Neural cell (in vitro differentiated cells): ENCODE data around the gene ERBB4. TPM values are rescaled to one million over a fixed set of nuclear protein-coding genes. Genes with fewer than 3 reads are reported as not detected.

Experiments used
- H2AFZ ChIP-seq: fragments of 200-600, 300-800 bp; sonication (generic), shearing (Covaris generic); 2 replicates; pipeline ENCODE4 v1.6.0; 2014; ENCODE audit warnings: low read depth, mild to moderate bottlenecking, antibody characterized with exemption, low read length, moderate library complexity
- H3F3A ChIP-seq: fragments of 200-600 bp; shearing (Covaris generic); 2 replicates; pipeline ENCODE4 v1.6.1; 2016; ENCODE audit warnings: mild to moderate bottlenecking, moderate library complexity, mixed read lengths, antibody characterized with exemption, low read length; ENCODE audit not compliant: insufficient read depth, poor library complexity, severe bottlenecking
- H3K27ac ChIP-seq: fragments of 200-600, 300-800 bp; sonication (generic), shearing (Covaris generic); 2 replicates; pipeline ENCODE4 v1.5.1; 2014; ENCODE audit warnings: mild to moderate bottlenecking, low read length, moderate library complexity
- H3K27me3 ChIP-seq: fragments of 300-800, 200-600 bp; sonication (generic), shearing (Covaris generic); 2 replicates; pipeline ENCODE4 v1.6.0; 2014; ENCODE audit warnings: mild to moderate bottlenecking, low read depth, low read length, moderate library complexity; ENCODE audit not compliant: insufficient read depth
- H3K36me3 ChIP-seq: fragments of 300-800, 200-600 bp; sonication (generic), shearing (Covaris generic); 2 replicates; pipeline ENCODE4 v1.5.1; 2014; ENCODE audit warnings: mild to moderate bottlenecking, antibody characterized with exemption, low read length, moderate library complexity; ENCODE audit not compliant: insufficient read depth
- H3K4me2 ChIP-seq: fragments of 300-800, 200-600 bp; sonication (generic), shearing (Covaris generic); 2 replicates; pipeline ENCODE4 v1.6.0; 2014; ENCODE audit warnings: mild to moderate bottlenecking, low read length
- H3K4me3 ChIP-seq: fragments of 300-800, 200-600 bp; sonication (generic), shearing (Covaris generic); 2 replicates; pipeline ENCODE4 v1.5.1; 2014; ENCODE audit warnings: mild to moderate bottlenecking, low read length, moderate library complexity
- H3K79me2 ChIP-seq: fragments of 200-600 bp; shearing (Covaris generic); replicated peaks from 2 replicates; pipeline ENCODE4 v1.6.0; 2014; ENCODE audit warnings: mild to moderate bottlenecking, low read length, moderate library complexity; ENCODE audit not compliant: insufficient read depth
- H3K9ac ChIP-seq: fragments of 300-800, 200-600 bp; sonication (generic), shearing (Covaris generic); 2 replicates; pipeline ENCODE4 v1.6.1; 2016; ENCODE audit warnings: mild to moderate bottlenecking, low read length, mixed read lengths
- H3K9me2 ChIP-seq: fragments of 200-600 bp; shearing (Covaris generic); 2 replicates; pipeline ENCODE4 v1.6.1; 2016; ENCODE audit warnings: mild to moderate bottlenecking, low read length, mixed read lengths; ENCODE audit not compliant: insufficient read depth
- H3K9me3 ChIP-seq: fragments of 200-600, 300-800 bp; sonication (generic), shearing (Covaris generic); 2 replicates; pipeline ENCODE4 v1.6.1; 2016; ENCODE audit warnings: mild to moderate bottlenecking, mixed run types, low read length, moderate library complexity, mixed read lengths
- H4K20me1 ChIP-seq: fragments of 200-600 bp; shearing (Covaris generic); 2 replicates; pipeline ENCODE4 v1.6.1; 2016; ENCODE audit warnings: mild to moderate bottlenecking, mixed run types; ENCODE audit not compliant: insufficient read depth
- EP300 ChIP-seq: fragments of 450-650 bp; conservative IDR thresholded peaks from 2 replicates; pipeline ENCODE4 v1.6.1; 2014; ENCODE audit warnings: antibody characterized with exemption, mild to moderate bottlenecking, moderate library complexity; ENCODE audit not compliant: poor library complexity, severe bottlenecking
- EZH2 ChIP-seq: fragments of 200-600, 300-800 bp; shearing (Covaris generic), sonication (generic); IDR thresholded peaks from 2 replicates; pipeline ENCODE4 v1.6.1; 2014; ENCODE audit warnings: antibody characterized with exemption, low read length, borderline replicate concordance, mild to moderate bottlenecking; ENCODE audit not compliant: insufficient read depth, poor library complexity, severe bottlenecking
- MXI1 ChIP-seq: fragments of 450-650 bp; conservative IDR thresholded peaks from 2 replicates; pipeline ENCODE4 v1.6.1; 2014; ENCODE audit warnings: antibody characterized with exemption, mild to moderate bottlenecking; ENCODE audit not compliant: poor library complexity, severe bottlenecking
- POLR2AphosphoS5 ChIP-seq: IDR thresholded peaks from 2 replicates; pipeline ENCODE4 v1.6.1; 2012
- RAD21 ChIP-seq: fragments of 450-650 bp; conservative IDR thresholded peaks from 2 replicates; pipeline ENCODE4 v1.6.1; 2014; ENCODE audit warnings: antibody characterized with exemption, mild to moderate bottlenecking, moderate library complexity
- REST ChIP-seq: IDR thresholded peaks from 2 replicates; pipeline ENCODE4 v1.6.1; 2012; ENCODE audit warnings: borderline replicate concordance
- SMC3 ChIP-seq: fragments of 450-650 bp; conservative IDR thresholded peaks from 2 replicates; pipeline ENCODE4 v1.6.1; 2014; ENCODE audit warnings: antibody characterized with exemption, mild to moderate bottlenecking, moderate library complexity; ENCODE audit not compliant: poor library complexity
- TAF1 ChIP-seq: IDR thresholded peaks from 2 replicates; pipeline ENCODE4 v1.6.1; 2012; ENCODE audit warnings: low read depth
- polyA plus RNA-seq: library from polyadenylated mRNA; depleted of rRNA; stranded (reverse); fragments of >200 nt; gene quantifications from 2 replicates; pipeline ENCODE4 v1.2.3, GENCODE V29; 2014
- TF ChIP-seq, protein P1 (sequence below): fragments of 450-650 bp; IDR thresholded peaks from 2 replicates; pipeline ENCODE4 v1.5.1; 2014; ENCODE audit warnings: antibody characterized with exemption, mild to moderate bottlenecking, moderate library complexity; ENCODE audit not compliant: poor library complexity, severe bottlenecking

Gene ERBB4
- polyA plus RNA-seq, 1 donor from 2014 or later = 0.69 TPM

DNA sequence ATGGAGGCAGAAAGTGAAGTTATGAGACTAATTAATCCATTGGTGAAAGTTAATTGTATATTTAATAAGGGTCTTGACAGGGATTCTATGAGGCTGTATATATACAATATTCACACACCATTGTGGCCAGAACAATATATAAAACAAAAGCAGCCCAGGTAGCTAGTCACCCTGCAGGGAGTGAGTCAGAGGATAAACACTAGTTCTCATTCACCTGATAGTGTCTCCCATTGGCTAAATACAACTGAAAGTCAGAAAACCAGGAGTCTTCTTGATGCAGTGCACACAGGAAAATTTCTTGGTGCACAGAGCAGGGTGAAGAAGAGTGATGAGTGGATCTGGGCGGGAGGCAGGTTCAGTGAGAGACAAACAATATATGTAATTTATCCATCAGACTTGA is 465.2 kb downstream of the ERBB4 start:
- Histone ChIP-seq H3K4me3 (no peak overlapping the region), H3K9me3 (no peaks in the 10 kb centered on the region), H3K9ac (no peak overlapping the region), H3K27me3 (no peaks in the 10 kb centered on the region), H2AFZ (no peak overlapping the region), H3K36me3 (no peaks in the 10 kb centered on the region), H4K20me1 (no peaks in the 10 kb centered on the region), H3K4me2 (no peak overlapping the region), H3F3A (no peaks in the 10 kb centered on the region), H3K9me2 (no peaks in the 10 kb centered on the region), H3K27ac (no peak overlapping the region), H3K79me2 (no peaks in the 10 kb centered on the region)
- TF ChIP-seq, protein P1, sequence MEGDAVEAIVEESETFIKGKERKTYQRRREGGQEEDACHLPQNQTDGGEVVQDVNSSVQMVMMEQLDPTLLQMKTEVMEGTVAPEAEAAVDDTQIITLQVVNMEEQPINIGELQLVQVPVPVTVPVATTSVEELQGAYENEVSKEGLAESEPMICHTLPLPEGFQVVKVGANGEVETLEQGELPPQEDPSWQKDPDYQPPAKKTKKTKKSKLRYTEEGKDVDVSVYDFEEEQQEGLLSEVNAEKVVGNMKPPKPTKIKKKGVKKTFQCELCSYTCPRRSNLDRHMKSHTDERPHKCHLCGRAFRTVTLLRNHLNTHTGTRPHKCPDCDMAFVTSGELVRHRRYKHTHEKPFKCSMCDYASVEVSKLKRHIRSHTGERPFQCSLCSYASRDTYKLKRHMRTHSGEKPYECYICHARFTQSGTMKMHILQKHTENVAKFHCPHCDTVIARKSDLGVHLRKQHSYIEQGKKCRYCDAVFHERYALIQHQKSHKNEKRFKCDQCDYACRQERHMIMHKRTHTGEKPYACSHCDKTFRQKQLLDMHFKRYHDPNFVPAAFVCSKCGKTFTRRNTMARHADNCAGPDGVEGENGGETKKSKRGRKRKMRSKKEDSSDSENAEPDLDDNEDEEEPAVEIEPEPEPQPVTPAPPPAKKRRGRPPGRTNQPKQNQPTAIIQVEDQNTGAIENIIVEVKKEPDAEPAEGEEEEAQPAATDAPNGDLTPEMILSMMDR = no peak
- TF ChIP-seq EZH2 (no peak), TAF1 (no peak), REST (no peak), RAD21 (no peak), POLR2AphosphoS5 (no peak), SMC3 (no peak), EP300 (no peak), MXI1 (no peak)

GRCh38 chr2:212066546-212066945 is 472.1 kb downstream of the ERBB4 start:
- Histone ChIP-seq H3K4me2 (no peak overlapping the region), H3K9ac (no peak overlapping the region), H3K27ac (no peak overlapping the region), H3K79me2 (no peaks in the 10 kb centered on the region), H3K36me3 (no peaks in the 10 kb centered on the region), H2AFZ (no peak overlapping the region), H3K9me3 (no peaks in the 10 kb centered on the region), H3F3A (no peaks in the 10 kb centered on the region), H3K4me3 (no peak overlapping the region), H3K27me3 (no peaks in the 10 kb centered on the region), H3K9me2 (no peaks in the 10 kb centered on the region), H4K20me1 (no peaks in the 10 kb centered on the region)
- no peak for TF ChIP-seq REST
- no peak for TF ChIP-seq POLR2AphosphoS5
- no peak for TF ChIP-seq TAF1
- TF ChIP-seq RAD21 = no peak
- TF ChIP-seq, protein P1 = no peak
- TF ChIP-seq EZH2 = no peak
- no peak for TF ChIP-seq SMC3
- no peak for TF ChIP-seq EP300
- TF ChIP-seq MXI1 = no peak
